Esophagus squamous epithelium (tissue), 4 donors: ENCODE results near the gene GMIP.

ENCODE experiments used
- CTCF ChIP-seq, 6 experiments: fragments of 450-650 bp in 4 of 6; fragments of 200-600 bp in 2 of 6; sonication (generic) in 2 of 6; IDR thresholded peaks; one replicate each; pipeline ENCODE4 v1.5.1; 2016 to 2019; ENCODE audit warnings: antibody characterized with exemption in 6 of 6, mild to moderate bottlenecking in 4 of 6, moderate library complexity in 4 of 6
- POLR2A ChIP-seq, 4 donors: fragments of 450-650 bp; IDR thresholded peaks; one replicate each; pipeline ENCODE4 v1.6.1; 2017; ENCODE audit warnings: antibody characterized with exemption in 4 of 4, mild to moderate bottlenecking in 4 of 4, moderate library complexity in 3 of 4

- no peak for TF ChIP-seq CTCF (IDR thresholded peaks at IDR 0.05)
- TF ChIP-seq POLR2A (IDR thresholded peaks at IDR 0.05), result no peak
Observed at GRCh38 chr19:19587771-19588170, 55.7 kb downstream of the GMIP start.
